GM23338 (cell line): ENCODE measurements around the gene PRDM2. TPM values are rescaled to one million over a fixed set of nuclear protein-coding genes. Genes with fewer than 3 reads are reported as not detected.

Source experiments
- ATAC-seq: fragments of 200-7000 bp; cut with Tn5 transposase; 3 replicates; pipeline ENCODE4 v1.9.1; 2020
- DNase-seq: peaks from one replicate; pipeline ENCODE4 v3.0.0-alpha.2; 2015; ENCODE audit warnings: low spot score
- H2AFZ ChIP-seq: fragments of 200-600 bp; sonication (generic); 2 replicates; pipeline ENCODE4 v1.8.0; 2016; ENCODE audit warnings: antibody characterized with exemption, mild to moderate bottlenecking, moderate library complexity
- H3F3A ChIP-seq: fragments of 200-600 bp; sonication (generic); replicated peaks from 2 replicates; pipeline ENCODE4 v1.8.0; 2017; ENCODE audit warnings: antibody characterized with exemption, mixed run types, low read depth
- H3K27ac ChIP-seq: fragments of 200-600 bp; sonication (generic); 2 replicates; pipeline ENCODE4 v1.6.1; 2016; ENCODE audit warnings: low read depth
- H3K27me3 ChIP-seq: fragments of 200-600 bp; sonication (generic); 2 replicates; pipeline ENCODE4 v1.8.0; 2016; ENCODE audit warnings: mild to moderate bottlenecking, mixed run types, moderate library complexity; ENCODE audit not compliant: insufficient read depth
- H3K36me3 ChIP-seq: fragments of 200-600 bp; sonication (generic); 2 replicates; pipeline ENCODE4 v1.8.0; 2016; ENCODE audit warnings: mild to moderate bottlenecking; ENCODE audit not compliant: insufficient read depth
- H3K4me1 ChIP-seq: fragments of 200-600 bp; sonication (generic); 2 replicates; pipeline ENCODE4 v1.8.0; 2016; ENCODE audit warnings: mild to moderate bottlenecking, moderate library complexity; ENCODE audit not compliant: insufficient read depth
- H3K4me2 ChIP-seq: fragments of 200-600 bp; sonication (generic); 2 replicates; pipeline ENCODE4 v1.7.1; 2017; ENCODE audit warnings: mixed run types
- H3K4me3 ChIP-seq: fragments of 200-600 bp; sonication (generic); 2 replicates; pipeline ENCODE4 v1.6.1; 2016; ENCODE audit warnings: mixed run types
- H3K79me2 ChIP-seq: fragments of 200-600 bp; sonication (generic); replicated peaks from 2 replicates; pipeline ENCODE4 v1.8.0; 2017; ENCODE audit warnings: mild to moderate bottlenecking; ENCODE audit not compliant: insufficient read depth
- H3K9me2 ChIP-seq: fragments of 200-600 bp; sonication (generic); 2 replicates; pipeline ENCODE4 v1.8.0; 2017; ENCODE audit not compliant: insufficient read depth
- H4K20me1 ChIP-seq: fragments of 200-600 bp; sonication (generic); replicated peaks from 2 replicates; pipeline ENCODE4 v1.8.0; 2017; ENCODE audit warnings: mild to moderate bottlenecking; ENCODE audit not compliant: insufficient read depth
- H3K27ac Mint-ChIP-seq: 2 replicates; pipeline ENCODE4 v1.8.0; 2020; ENCODE audit warnings: inconsistent platforms, mild to moderate bottlenecking, moderate library complexity, mixed read lengths
- H3K27me3 Mint-ChIP-seq: 3 replicates; pipeline ENCODE4 v1.8.0; 2022; ENCODE audit warnings: low read depth, mild to moderate bottlenecking, moderate library complexity, mixed read lengths, inconsistent platforms; ENCODE audit not compliant: insufficient read depth, poor library complexity
- H3K36me3 Mint-ChIP-seq: 3 replicates; pipeline ENCODE4 v1.8.0; 2021; ENCODE audit warnings: low read depth, mild to moderate bottlenecking, inconsistent platforms, moderate library complexity, mixed read lengths
- H3K4me1 Mint-ChIP-seq: 3 replicates; pipeline ENCODE4 v1.8.0; 2020; ENCODE audit warnings: mild to moderate bottlenecking, inconsistent platforms, mixed read lengths
- H3K4me3 Mint-ChIP-seq: 3 replicates; pipeline ENCODE4 v1.8.0; 2021; ENCODE audit warnings: moderate library complexity, mild to moderate bottlenecking, inconsistent platforms, mixed read lengths
- H3K9me3 Mint-ChIP-seq: 3 replicates; pipeline ENCODE4 v1.8.0; 2020; ENCODE audit warnings: moderate library complexity, mild to moderate bottlenecking, inconsistent platforms, mixed read lengths
- CREB1 ChIP-seq: fragments of 250-450 bp; sonication (Bioruptor Pico); IDR thresholded peaks from 2 replicates; pipeline ENCODE4 v1.5.0; 2020; ENCODE audit warnings: low read depth, mild to moderate bottlenecking, moderate library complexity
- CTCF ChIP-seq, 2 experiments: fragments of 200-600 bp in 1 of 2; sonication (generic) in 1 of 2; conservative IDR thresholded peaks; 2 replicates each; pipeline versions ENCODE4 v1.5.1 to v1.6.1; 2016 to 2017; ENCODE audit warnings: antibody characterized with exemption in 2 of 2, low read depth in 2 of 2, mild to moderate bottlenecking in 2 of 2, moderate library complexity in 1 of 2
- ETS1 ChIP-seq: IDR thresholded peaks from 2 replicates; pipeline ENCODE4 v1.6.1; 2016; ENCODE audit warnings: antibody characterized with exemption
- EZH2 ChIP-seq: fragments of 200-600 bp; sonication (generic); IDR thresholded peaks from one replicate; pipeline ENCODE4 v1.8.0; 2017; ENCODE audit warnings: antibody characterized with exemption, mild to moderate bottlenecking, low read depth; ENCODE audit not compliant: unreplicated experiment
- EZH2phosphoT487 ChIP-seq: fragments of 200-600 bp; sonication (generic); IDR thresholded peaks from one replicate; pipeline ENCODE4 v1.8.1; 2018; ENCODE audit warnings: antibody characterized with exemption; ENCODE audit not compliant: unreplicated experiment
- NANOG ChIP-seq: IDR thresholded peaks from 2 replicates; pipeline ENCODE4 v1.6.1; 2016; ENCODE audit warnings: antibody characterized with exemption, borderline replicate concordance
- POLR2AphosphoS5 ChIP-seq: IDR thresholded peaks from 2 replicates; pipeline ENCODE4 v1.6.1; 2016; ENCODE audit warnings: antibody characterized with exemption, low read depth
- STAT1 ChIP-seq: IDR thresholded peaks from one replicate; pipeline ENCODE4 v1.6.1; 2016; ENCODE audit warnings: antibody characterized with exemption; ENCODE audit not compliant: unreplicated experiment
- ZNF114 ChIP-seq: fragments of 250-450 bp; sonication (Bioruptor Pico); IDR thresholded peaks from 2 replicates; pipeline ENCODE4 v1.5.0; 2020; ENCODE audit warnings: mild to moderate bottlenecking, moderate library complexity
- ZNF331 ChIP-seq: fragments of 250-450 bp; sonication (Bioruptor Pico); IDR thresholded peaks from 2 replicates; pipeline ENCODE4 v1.5.0; 2020; ENCODE audit warnings: low read depth, mild to moderate bottlenecking, moderate library complexity
- polyA plus RNA-seq: library from polyadenylated mRNA; unstranded; fragments of >200 nt; fragmentation: Nextera tagmentation; extraction: Ambion mirVana; gene quantifications from 2 replicates; pipeline ENCODE4 v1.2.1, GENCODE V29; 2016
- total RNA-seq: library from RNA; depleted of rRNA; stranded (reverse); fragments of >200 nt; shearing (Covaris generic); gene quantifications from 2 replicates; pipeline ENCODE4 v1.2.3, GENCODE V29; 2014

The PRDM2 gene
- total and polyA plus RNA-seq, 2 experiments from 2014 or later = 11.6 to 28.3 TPM

- no peaks in the 10 kb centered on the region for H3K9me3 Mint-ChIP-seq
Measured at GRCh38 chr1:13722808-13723360, 22.9 kb downstream of the PRDM2 start.

GRCh38 chr1:13723810-13724209 lies 23.8 kb downstream of the PRDM2 start:
- no peaks in the 10 kb centered on the region for H3K9me2 ChIP-seq
- peaks cover 87% of the 10 kb centered on the region for H3K27me3 ChIP-seq
- DNase-seq = peak; percentile 66
- H3K4me1 ChIP-seq = 0 out of 2 replicates have a peak, but pooled peaks cover 3% of the 10 kb centered on the region
- Mint-ChIP-seq H3K27me3 (peaks cover 63% of the 10 kb centered on the region), H3K9me3 (no peaks in the 10 kb centered on the region), H3K36me3 (no peaks in the 10 kb centered on the region), H3K27ac (no peak overlapping the region), H3K4me1 (peaks cover 14% of the 10 kb centered on the region), H3K4me3 (no peak overlapping the region)
- no peak overlapping the region for H3K4me2 ChIP-seq
- H3K79me2 ChIP-seq = peaks cover 20% of the 10 kb centered on the region; the same call in 1 of the 2 replicates
- no peak overlapping the region for H2AFZ ChIP-seq
- H3K4me3 ChIP-seq = no peak overlapping the region
- H3K36me3 ChIP-seq = no peaks in the 10 kb centered on the region
- H4K20me1 ChIP-seq = peaks cover 81% of the 10 kb centered on the region
- no peaks in the 10 kb centered on the region for H3F3A ChIP-seq
- peak; percentile 99 for ATAC-seq
- TF ChIP-seq ZNF331 (no peak), CTCF (conservative IDR thresholded peaks at IDR 0.05; ENCODE audit: low read depth in 2 of 2) (no peak), POLR2AphosphoS5 (peak; percentile 53; the same call in 1 of the 2 replicates)
- no peak overlapping the region for H3K27ac ChIP-seq

More at GRCh38 chr1:13722808-13723360, 22.9 kb downstream of the PRDM2 start:
- no peaks in the 10 kb centered on the region for H3K9me2 ChIP-seq
- TF ChIP-seq CTCF (conservative IDR thresholded peaks at IDR 0.05; ENCODE audit: low read depth in 2 of 2) (no peak), EZH2 (no peak), CREB1 (CRISPR knock-in tag) (no peak), NANOG (no peak), ZNF331 (no peak), POLR2AphosphoS5 (no peak), EZH2phosphoT487 (no peak), ETS1 (no peak), STAT1 (no peak), ZNF114 (CRISPR knock-in tag) (no peak)
- Mint-ChIP-seq H3K27ac (no peak overlapping the region), H3K4me1 (peaks cover 14% of the 10 kb centered on the region), H3K36me3 (no peaks in the 10 kb centered on the region), H3K27me3 (peaks cover 63% of the 10 kb centered on the region), H3K4me3 (no peak overlapping the region)
- H3K4me2 ChIP-seq = no peak overlapping the region
- no peaks in the 10 kb centered on the region for H3F3A ChIP-seq
- no peak overlapping the region for H3K4me3 ChIP-seq
- peaks cover 74% of the 10 kb centered on the region for H4K20me1 ChIP-seq
- H3K4me1 ChIP-seq = 0 out of 2 replicates have a peak, but pooled peaks cover 3% of the 10 kb centered on the region
- ATAC-seq = no peak
- no peak for DNase-seq
- H3K27me3 ChIP-seq = peaks cover 92% of the 10 kb centered on the region
- no peak overlapping the region for H3K27ac ChIP-seq
- H3K36me3 ChIP-seq = no peaks in the 10 kb centered on the region
- no peak overlapping the region for H2AFZ ChIP-seq
- peaks cover 24% of the 10 kb centered on the region; the same call in 1 of the 2 replicates for H3K79me2 ChIP-seq
